Measurements from ENCODE around the gene CDH23.

The CDH23 gene

DNA sequence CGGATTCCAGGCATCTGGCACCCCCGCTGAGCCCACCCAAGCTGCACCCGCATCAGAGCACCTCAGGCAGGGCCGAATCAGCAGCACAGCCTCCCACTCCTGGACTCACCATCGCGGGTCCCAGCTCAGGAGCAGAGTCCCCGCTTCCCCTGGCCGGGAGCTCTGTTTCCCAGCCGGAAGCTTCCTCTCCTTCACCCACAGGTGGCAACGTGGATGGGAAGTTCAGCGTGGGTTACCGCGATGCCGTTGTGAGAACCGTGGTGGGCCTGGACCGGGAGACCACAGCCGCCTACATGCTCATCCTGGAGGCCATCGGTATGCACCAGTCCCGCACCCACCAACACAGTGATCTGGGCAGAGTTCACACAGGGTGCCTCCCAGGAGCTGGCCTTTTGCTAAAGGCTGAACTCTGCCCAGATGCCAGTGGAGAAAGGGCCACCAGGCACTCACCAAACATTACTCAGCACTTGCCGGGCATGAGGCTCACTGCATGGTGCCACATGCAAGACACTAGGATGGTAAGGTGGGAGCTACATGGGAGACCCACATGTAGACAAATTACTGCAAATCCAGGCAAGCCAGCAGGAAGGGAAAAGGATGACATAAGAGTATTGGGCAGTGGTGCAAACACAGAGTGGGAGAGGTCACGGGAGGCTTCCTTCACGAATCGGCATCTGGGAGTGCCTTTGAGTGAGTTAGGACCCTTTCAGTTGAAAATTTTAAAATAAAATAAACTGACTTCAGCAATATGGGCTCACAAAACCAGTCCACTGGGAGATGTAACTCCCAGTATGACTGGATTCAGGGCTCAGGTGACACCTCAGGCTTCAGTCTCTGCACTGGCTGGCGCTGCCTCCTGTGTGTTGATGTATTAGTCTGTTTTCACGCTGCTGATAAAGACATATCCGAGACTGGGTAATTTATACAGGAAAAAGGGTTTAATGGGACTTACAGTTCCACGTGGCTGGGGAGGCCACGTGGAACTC lies 312.5 kb downstream of the CDH23 start:
- DNase-seq (ENCODE audit: low spot score) = no peak

- no peak for DNase-seq (ENCODE audit: low spot score)
These were observed 313.8 kb downstream of the CDH23 start for GRCh38 chr10:71710519-71710918.

GRCh38 chr10:71711052-71711623 lies 314.4 kb downstream of the CDH23 start:
- DNase-seq (ENCODE audit: low spot score) = no peak

- no peak for DNase-seq (ENCODE audit: low spot score)
These were observed 315.4 kb downstream of the CDH23 start for GRCh38 chr10:71712170-71712569.

- no peak for DNase-seq (ENCODE audit: low spot score)
These were observed 315.9 kb downstream of the CDH23 start for GRCh38 chr10:71712572-71713134.

- DNase-seq (ENCODE audit: low spot score) = peak; percentile 51
These were observed 316.7 kb downstream of the CDH23 start for GRCh38 chr10:71713135-71714030.

GRCh38 chr10:71714031-71714410 lies 317.3 kb downstream of the CDH23 start:
- peak; percentile 37 for DNase-seq (ENCODE audit: low spot score)

- no peak for DNase-seq (ENCODE audit: low spot score)
These were observed 317.9 kb downstream of the CDH23 start for GRCh38 chr10:71714592-71714991.

DNA sequence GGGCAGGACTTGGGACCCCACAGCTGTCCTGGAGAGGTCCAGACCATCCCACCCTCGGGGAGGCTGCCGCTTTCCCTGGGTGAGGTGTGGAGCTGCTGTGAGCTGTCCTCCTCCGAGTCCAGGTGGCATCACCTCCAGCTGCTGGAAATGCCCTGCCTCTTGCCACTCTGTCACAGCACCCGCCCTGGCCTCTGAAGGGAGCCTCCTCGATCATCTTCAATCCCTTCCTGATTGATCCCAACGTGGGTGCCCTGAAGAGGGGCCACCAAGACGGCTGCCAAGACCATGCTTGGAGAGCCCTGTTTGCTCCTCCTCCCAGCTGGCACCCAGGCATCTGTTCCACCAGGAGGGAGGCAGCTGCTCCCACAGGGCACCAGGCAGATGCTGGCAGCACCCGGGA lies 318.3 kb downstream of the CDH23 start:
- no peak for DNase-seq (ENCODE audit: low spot score)

GRCh38 chr10:71715860-71716259 lies 319.1 kb downstream of the CDH23 start:
- no peak for DNase-seq (ENCODE audit: low spot score)

DNA sequence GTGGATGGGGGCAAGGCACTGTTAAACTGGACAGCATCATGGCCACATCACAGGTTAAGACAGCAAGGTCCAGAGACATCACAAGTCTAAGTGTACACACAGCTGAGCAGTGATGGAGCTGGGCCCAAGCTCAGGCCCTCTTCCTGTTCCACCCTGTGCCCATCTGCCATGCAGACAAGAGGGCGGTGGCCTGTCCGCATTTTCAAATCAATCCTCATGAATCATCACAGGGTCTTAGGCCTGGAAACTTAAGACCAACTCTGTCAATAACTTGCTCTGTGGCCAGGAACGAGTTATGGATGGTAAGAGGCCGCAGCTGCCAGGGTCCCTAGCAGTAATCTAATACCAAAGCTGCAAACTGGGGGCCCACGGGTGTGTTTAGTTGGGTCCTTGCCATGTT lies 319.7 kb downstream of the CDH23 start:
- DNase-seq (ENCODE audit: low spot score) = no peak

- no peak for DNase-seq (ENCODE audit: low spot score)
These were observed 320.3 kb downstream of the CDH23 start for GRCh38 chr10:71717056-71717455.

GRCh38 chr10:71717551-71717951 lies 320.8 kb downstream of the CDH23 start:
- DNase-seq (ENCODE audit: low spot score) = no peak

GRCh38 chr10:71718165-71718698 lies 321.5 kb downstream of the CDH23 start:
- no peak for DNase-seq (ENCODE audit: low spot score)

GRCh38 chr10:71719042-71719441 lies 322.3 kb downstream of the CDH23 start:
- DNase-seq (ENCODE audit: low spot score) = no peak

GRCh38 chr10:71719464-71720201 lies 322.9 kb downstream of the CDH23 start, which contains the start of gene C10orf105:
C10orf105 (minus strand) TSS chr10:71719778; CDS start chr10:71716337, 3,441 bp downstream.
- DNase-seq (ENCODE audit: low spot score) = no peak

DNA sequence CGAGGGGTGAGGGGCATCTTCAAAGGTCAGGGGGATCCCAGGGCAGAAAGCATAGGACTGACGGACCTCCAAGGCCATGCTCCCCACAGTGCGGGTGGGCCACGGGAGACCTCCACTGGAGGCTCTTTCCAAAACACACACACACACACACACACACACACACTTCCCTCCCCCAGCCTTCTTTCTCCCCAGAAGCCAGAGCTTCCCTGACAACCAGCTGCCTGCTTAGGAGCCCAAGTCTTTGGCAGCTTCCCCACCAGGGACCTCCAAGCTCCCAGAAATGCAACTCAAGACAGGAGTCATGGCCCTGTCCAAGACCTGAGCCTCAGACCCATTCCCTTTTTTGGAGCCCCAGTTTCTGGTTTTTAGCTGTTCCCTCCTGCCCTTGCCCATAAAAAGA lies 323.6 kb downstream of the CDH23 start:
- DNase-seq (ENCODE audit: low spot score) = no peak

DNA sequence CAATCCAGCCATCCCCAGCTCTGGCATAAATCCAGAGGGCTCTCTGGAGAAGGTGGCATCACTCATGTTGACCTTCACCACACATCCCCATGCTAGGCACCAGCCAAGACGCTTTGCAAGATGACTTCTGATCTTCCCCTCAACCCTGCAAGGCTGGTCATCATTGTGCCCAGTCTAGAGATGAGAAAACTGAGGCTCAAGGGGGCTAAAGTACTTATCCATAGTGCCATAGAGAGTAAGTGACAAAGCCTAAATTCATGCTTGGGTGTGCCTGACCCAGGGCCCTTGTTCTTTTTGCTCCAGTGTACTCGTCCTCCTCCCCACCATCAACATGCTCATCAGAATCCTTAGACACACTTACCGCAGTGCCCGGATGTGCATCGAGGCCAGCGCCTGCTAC lies 324.6 kb downstream of the CDH23 start:
- DNase-seq (ENCODE audit: low spot score) = no peak

DNA sequence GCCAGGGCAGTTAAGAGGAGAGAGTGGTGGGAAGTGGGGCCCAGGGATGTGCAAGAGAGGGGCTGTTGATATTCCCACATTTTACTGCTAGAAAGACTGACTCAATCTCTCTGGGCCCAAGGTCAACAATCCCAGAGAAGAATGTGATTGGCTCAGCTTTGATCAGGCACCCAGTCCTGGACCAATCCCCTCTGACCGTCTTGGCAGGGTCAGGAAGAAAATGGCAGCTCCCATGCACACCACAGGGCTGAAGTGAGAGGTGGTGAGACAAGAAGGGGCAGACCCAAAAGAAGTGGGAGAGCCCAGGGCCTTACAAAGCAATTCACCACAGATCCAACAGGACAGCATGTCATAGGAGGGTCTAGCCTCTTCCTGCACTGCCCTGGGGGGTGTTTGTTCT lies 326.1 kb downstream of the CDH23 start:
- no peak for DNase-seq (ENCODE audit: low spot score)

GRCh38 chr10:71723311-71723710 lies 326.6 kb downstream of the CDH23 start:
- no peak for DNase-seq (ENCODE audit: low spot score)

DNA sequence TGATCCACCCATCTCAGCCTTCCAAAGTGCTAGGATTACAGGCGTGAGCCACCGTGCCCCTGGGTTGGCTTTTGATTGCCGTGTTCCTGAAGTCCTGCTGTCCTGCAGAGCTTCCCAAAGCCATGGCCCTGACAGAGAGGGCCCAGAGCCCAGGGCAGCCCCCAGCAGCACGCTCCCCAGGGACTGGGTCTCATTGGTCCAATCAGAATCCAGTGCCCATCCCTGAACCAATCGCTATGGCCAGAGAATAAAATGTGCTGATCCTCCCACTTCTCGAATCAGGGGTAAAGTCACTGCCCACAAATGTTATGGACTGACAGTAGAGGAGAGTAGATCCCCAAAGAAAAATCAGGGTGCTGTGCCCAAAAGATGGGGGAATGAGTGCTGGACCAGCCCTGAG lies 327.8 kb downstream of the CDH23 start:
- no peak for DNase-seq (ENCODE audit: low spot score)

Measured in hematopoietic multipotent progenitor cell treated with erythropoietin and hydrocortisone succinate and interleukin-3 and kit ligand, for 15 days (in vitro differentiated cells).